Caco-2 (cell line): Measurements from ENCODE around the gene SLC19A1. TPM values are rescaled to one million over a fixed set of nuclear protein-coding genes. Genes with fewer than 3 reads are reported as not detected.

Source experiments
- BruUV-seq: library from RNA; stranded (reverse); fragments of 400-500 nt; replicated peaks from 2 replicates; lab custom pipeline; 2021; lab: Mats Ljungman, UMichigan
- CTCF ChIA-PET: fragments of 300-600 bp; sonication (Branson Sonifier 250); formaldehyde crosslinking; loops from one replicate; lab custom pipeline; 2022; ENCODE audit warnings: antibody characterized with exemption; lab: Charles Lee
- POLR2A ChIA-PET: fragments of 300-600 bp; sonication (Branson Sonifier 250); formaldehyde crosslinking; loops from one replicate; lab custom pipeline; 2022; ENCODE audit warnings: antibody characterized with exemption; lab: Charles Lee
- DNase-seq, 2 experiments: peaks; one replicate each; pipeline versions ENCODE4 v3.0.0 to v3.0.0-alpha.2; 2020 to 2022
- H3K27me3 ChIP-seq: replicated peaks from 2 replicates; pipeline ENCODE4 v1.6.0; 2011; ENCODE audit warnings: low read length; ENCODE audit not compliant: control insufficient read depth, insufficient read depth
- H3K36me3 ChIP-seq: 2 replicates; pipeline ENCODE4 v1.5.1; 2011; ENCODE audit warnings: low read length; ENCODE audit not compliant: control insufficient read depth, insufficient read depth
- H3K4me1 ChIP-seq: fragments of 250-450 bp; sonication (Bioruptor Pico); 2 replicates; pipeline ENCODE4 v1.5.1; 2020; ENCODE audit warnings: mild to moderate bottlenecking
- H3K4me3 ChIP-seq: 2 replicates; pipeline ENCODE4 v1.5.1; 2011; ENCODE audit warnings: low read depth, mild to moderate bottlenecking, control low read depth, low read length
- H3K9me3 ChIP-seq: fragments of 250-450 bp; sonication (Bioruptor Pico); 2 replicates; pipeline ENCODE4 v1.5.1; 2020; ENCODE audit warnings: mild to moderate bottlenecking, moderate library complexity
- H3K27ac Mint-ChIP-seq: one replicate; pipeline ENCODE4 v1.8.0; 2022; ENCODE audit warnings: mixed read lengths; ENCODE audit not compliant: unreplicated experiment
- H3K27me3 Mint-ChIP-seq: one replicate; pipeline ENCODE4 v1.8.0; 2022; ENCODE audit warnings: mixed read lengths; ENCODE audit not compliant: insufficient read depth, unreplicated experiment
- H3K36me3 Mint-ChIP-seq: one replicate; pipeline ENCODE4 v1.8.0; 2022; ENCODE audit warnings: mild to moderate bottlenecking, mixed read lengths; ENCODE audit not compliant: insufficient read depth, unreplicated experiment
- H3K4me1 Mint-ChIP-seq: one replicate; pipeline ENCODE4 v1.8.0; 2022; ENCODE audit warnings: low read depth, mixed read lengths; ENCODE audit not compliant: unreplicated experiment
- H3K4me3 Mint-ChIP-seq: one replicate; pipeline ENCODE4 v1.8.0; 2022; ENCODE audit warnings: mild to moderate bottlenecking, moderate library complexity, mixed read lengths; ENCODE audit not compliant: unreplicated experiment
- H3K9me3 Mint-ChIP-seq: one replicate; pipeline ENCODE4 v1.8.0; 2022; ENCODE audit warnings: mixed read lengths; ENCODE audit not compliant: unreplicated experiment
- CTCF ChIP-seq, 2 experiments: fragments of 200-600 bp in 1 of 2; IDR thresholded peaks; 1 replicate in 1 of 2; 2 replicates in 1 of 2; pipeline versions ENCODE4 v1.5.1 to v1.8.0; 2011 to 2022; ENCODE audit warnings: antibody characterized with exemption in 1 of 2, control low read depth in 1 of 2, inconsistent platforms in 1 of 2, low read depth in 1 of 2, low read length in 1 of 2, mild to moderate bottlenecking in 1 of 2, moderate library complexity in 1 of 2; ENCODE audit not compliant: insufficient read depth in 1 of 2, severe bottlenecking in 1 of 2, unreplicated experiment in 1 of 2
- intact Hi-C: fragments of 100-400 bp; cut with micrococcal nuclease; formaldehyde crosslinking; loops from one replicate; pipeline ENCODE4 v1.10.0; 2022; ENCODE audit not compliant: unreplicated experiment
- total RNA-seq: library from RNA; stranded (reverse); gene quantifications from 2 replicates; pipeline ENCODE4 v1.2.3, GENCODE V29; 2022

The SLC19A1 gene
- total RNA-seq, 1 experiment from 2014 or later, result 45.4 TPM

GRCh38 chr21:45481977-45482898, 60.0 kb downstream of the SLC19A1 start:
- Histone ChIP-seq H3K4me1 (no peaks in the 10 kb centered on the region), H3K36me3 (peaks cover 10% of the 10 kb centered on the region; the same call in 1 of the 2 replicates), H3K4me3 (no peak overlapping the region), H3K27me3 (no peaks in the 10 kb centered on the region), H3K9me3 (no peaks in the 10 kb centered on the region)
- ChIA-PET CTCF (interaction anchor here (1.2 kb wide), 1 partner anchor 13 kb away, joined by 4 read pairs; no protein-coding TSS in a partner anchor), POLR2A (no interaction called here)
- Mint-ChIP-seq H3K4me1 (no peaks in the 10 kb centered on the region), H3K4me3 (no peak overlapping the region), H3K27me3 (no peaks in the 10 kb centered on the region), H3K27ac (no peak overlapping the region), H3K9me3 (no peaks in the 10 kb centered on the region), H3K36me3 (peaks cover 79% of the 10 kb centered on the region)
- BruUV-seq, result no TSS peak
- intact Hi-C loops, result no loop called here
- no peak for DNase-seq
- no peak for TF ChIP-seq CTCF (IDR thresholded peaks at IDR 0.05; ENCODE audit: insufficient read depth in 1 of 2, low read depth in 1 of 2, low read length in 1 of 2, severe bottlenecking in 1 of 2, unreplicated experiment in 1 of 2)

- intact Hi-C loops, result no loop called here
- peaks cover 10% of the 10 kb centered on the region; the same call in 1 of the 2 replicates for H3K36me3 ChIP-seq
- H3K9me3 Mint-ChIP-seq, result no peaks in the 10 kb centered on the region
- peaks cover 78% of the 10 kb centered on the region for H3K36me3 Mint-ChIP-seq
- no peaks in the 10 kb centered on the region for H3K27me3 ChIP-seq
- H3K4me3 ChIP-seq, result no peak overlapping the region
- ChIA-PET POLR2A (no interaction called here), CTCF (no interaction called here)
- no peaks in the 10 kb centered on the region for H3K27me3 Mint-ChIP-seq
- H3K9me3 ChIP-seq, result no peaks in the 10 kb centered on the region
- no peak for DNase-seq
- H3K4me1 ChIP-seq, result no peaks in the 10 kb centered on the region
- peaks cover 3% of the 10 kb centered on the region for H3K4me1 Mint-ChIP-seq
- TF ChIP-seq CTCF (IDR thresholded peaks at IDR 0.05; ENCODE audit: insufficient read depth in 1 of 2, low read depth in 1 of 2, low read length in 1 of 2, severe bottlenecking in 1 of 2, unreplicated experiment in 1 of 2), result no peak
- no peak overlapping the region for H3K4me3 Mint-ChIP-seq
- BruUV-seq, result no TSS peak
- H3K27ac Mint-ChIP-seq, result no peak overlapping the region
Measured at GRCh38 chr21:45481566-45481965, 60.7 kb downstream of the SLC19A1 start.

DNA sequence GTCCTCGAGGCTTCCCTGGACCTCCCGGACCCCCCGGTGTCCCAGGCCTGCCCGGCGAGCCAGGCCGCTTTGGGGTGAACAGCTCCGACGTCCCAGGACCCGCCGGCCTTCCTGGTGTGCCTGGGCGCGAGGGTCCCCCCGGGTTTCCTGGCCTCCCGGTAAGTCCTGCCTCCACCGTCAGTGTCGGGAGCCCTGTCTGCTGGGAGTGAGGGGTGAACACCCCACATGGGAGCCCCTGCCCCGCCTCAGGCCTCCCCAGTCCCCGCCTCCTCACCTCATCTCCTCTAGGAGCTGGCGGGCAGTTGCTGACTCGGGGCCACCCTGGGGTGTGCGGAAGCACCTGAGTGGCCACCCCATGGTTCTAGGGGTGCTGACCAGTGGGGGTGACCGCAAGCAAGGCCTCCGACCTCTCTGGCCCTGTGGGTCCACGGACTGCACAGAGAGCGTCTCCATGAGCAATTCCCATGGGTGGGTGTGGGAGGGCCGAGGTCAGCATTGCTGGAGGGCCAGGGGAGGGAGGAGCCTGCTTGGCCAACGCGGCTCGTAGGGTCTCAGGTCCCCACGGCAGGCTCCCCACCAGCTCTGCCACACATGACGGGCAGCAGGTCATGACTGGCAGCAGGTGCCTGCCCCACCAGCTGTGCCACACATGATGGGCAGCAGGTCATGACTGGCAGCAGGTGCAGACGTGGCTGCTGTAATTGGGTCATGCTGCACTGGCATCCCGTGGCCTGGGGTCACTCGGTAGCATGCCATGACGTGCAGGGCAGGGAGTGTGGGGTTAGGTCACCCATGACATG, 61.3 kb downstream of the SLC19A1 start:
- POLR2A ChIA-PET, result no interaction called here
- BruUV-seq, result no TSS peak

More for the DNA sequence above, 61.3 kb downstream of the SLC19A1 start:
- CTCF ChIA-PET, result no interaction called here
- Histone ChIP-seq H3K36me3 (peaks cover 10% of the 10 kb centered on the region; the same call in 1 of the 2 replicates), H3K9me3 (no peaks in the 10 kb centered on the region), H3K4me1 (no peaks in the 10 kb centered on the region), H3K27me3 (no peaks in the 10 kb centered on the region), H3K4me3 (no peak overlapping the region)
- Mint-ChIP-seq H3K36me3 (peaks cover 77% of the 10 kb centered on the region), H3K27ac (no peak overlapping the region), H3K4me3 (no peak overlapping the region), H3K27me3 (no peaks in the 10 kb centered on the region), H3K4me1 (peaks cover 7% of the 10 kb centered on the region), H3K9me3 (no peaks in the 10 kb centered on the region)
- no peak for DNase-seq
- intact Hi-C loops, result no loop called here
- TF ChIP-seq CTCF (IDR thresholded peaks at IDR 0.05; ENCODE audit: insufficient read depth in 1 of 2, low read depth in 1 of 2, low read length in 1 of 2, severe bottlenecking in 1 of 2, unreplicated experiment in 1 of 2), result no peak
